Lower lobe of right lung (tissue), 2 donors: ENCODE results near the gene ANKS1B. TPM values are rescaled to one million over a fixed set of nuclear protein-coding genes. Genes with fewer than 3 reads are reported as not detected.

Source experiments
- ATAC-seq, 2 donors: fragments of 200-7000 bp; cut with Tn5 transposase; one replicate each; pipeline ENCODE4 v1.9.1; 2020 to 2022; ENCODE audit warnings: mild to moderate bottlenecking in 2 of 2, moderate library complexity in 2 of 2
- DNase-seq: peaks from one replicate; pipeline ENCODE4 v3.0.0-alpha.2; 2020
- H3K27ac ChIP-seq: fragments of 200-600 bp; one replicate; pipeline ENCODE4 v1.8.0; 2022
- H3K27me3 ChIP-seq: fragments of 200-600 bp; one replicate; pipeline ENCODE4 v1.8.0; 2022; ENCODE audit warnings: low read depth
- H3K36me3 ChIP-seq: fragments of 200-600 bp; one replicate; pipeline ENCODE4 v1.8.0; 2022; ENCODE audit warnings: mild to moderate bottlenecking
- H3K4me1 ChIP-seq: fragments of 200-600 bp; one replicate; pipeline ENCODE4 v1.8.0; 2022
- H3K4me3 ChIP-seq: fragments of 200-600 bp; one replicate; pipeline ENCODE4 v1.8.0; 2022; ENCODE audit warnings: mild to moderate bottlenecking
- H3K9me3 ChIP-seq: fragments of 200-600 bp; one replicate; pipeline ENCODE4 v1.8.0; 2022
- CTCF ChIP-seq: fragments of 200-600 bp; IDR thresholded peaks from one replicate; pipeline ENCODE4 v1.8.0; 2022; ENCODE audit warnings: antibody characterized with exemption, mild to moderate bottlenecking
- intact Hi-C: fragments of 100-400 bp; cut with DNase I; formaldehyde crosslinking; loops from one replicate; pipeline ENCODE4 v1.11.0; 2022
- total RNA-seq: library from RNA; stranded (reverse); fragmentation: NEBNext Ultra II Directional; extraction: Animal tissue kit (Norgen Biotek cat#: 25700); gene quantifications from one replicate; pipeline ENCODE4 v1.2.1, GENCODE V29; 2021
- donor health status: DM: no; HTN: yes; CAD: no; lungs with severe emphysema.

The ANKS1B gene
- total RNA-seq, 1 donor from 2014 or later = 4.0 TPM

- ATAC-seq (no peak), DNase-seq (no peak)
- Histone ChIP-seq H3K4me1 (no peaks in the 10 kb centered on the region), H3K9me3 (no peaks in the 10 kb centered on the region), H3K36me3 (no peaks in the 10 kb centered on the region), H3K27me3 (no peaks in the 10 kb centered on the region), H3K27ac (no peak overlapping the region), H3K4me3 (no peak overlapping the region)
- intact Hi-C loops = no loop called here
- no peak for TF ChIP-seq CTCF
Measured at GRCh38 chr12:98821232-98821631, 1163.5 kb downstream of the ANKS1B start.

DNA sequence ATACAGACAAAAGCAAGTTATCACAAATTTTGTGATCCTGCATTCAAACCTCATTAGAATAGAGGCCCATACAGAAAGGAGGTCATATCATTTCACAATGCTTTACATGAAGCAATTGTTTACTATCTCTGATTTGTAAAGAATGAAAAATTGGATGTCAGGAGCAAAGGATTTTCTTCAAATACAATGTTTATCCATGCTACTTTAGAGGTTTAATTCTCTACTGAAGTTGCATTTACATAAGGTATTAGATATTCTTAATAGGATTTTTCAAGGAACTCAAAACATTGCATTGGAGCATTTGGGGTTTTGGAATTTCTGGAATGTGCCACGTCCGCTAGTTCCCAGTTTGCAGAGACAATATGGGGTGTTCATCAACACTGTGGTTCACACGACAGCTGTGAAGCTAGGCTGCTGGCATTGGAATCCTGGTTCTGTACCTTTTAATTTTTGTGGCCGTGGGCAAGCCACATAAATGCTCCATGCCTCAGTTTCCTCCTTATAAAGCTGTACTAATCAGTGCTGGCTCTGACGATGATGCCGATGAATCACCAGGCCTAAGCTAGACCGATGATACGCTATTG, 1164.8 kb downstream of the ANKS1B start:
- TF ChIP-seq CTCF = no peak

GRCh38 chr12:98819071-98819470, 1165.7 kb downstream of the ANKS1B start:
- intact Hi-C loops = no loop called here
- Histone ChIP-seq H3K4me3 (no peak overlapping the region), H3K27ac (no peak overlapping the region), H3K4me1 (no peaks in the 10 kb centered on the region), H3K9me3 (no peaks in the 10 kb centered on the region), H3K27me3 (no peaks in the 10 kb centered on the region), H3K36me3 (no peaks in the 10 kb centered on the region)
- no peak for DNase-seq
- no peak for ATAC-seq
- TF ChIP-seq CTCF = no peak

More for the DNA sequence above, 1164.8 kb downstream of the ANKS1B start:
- Histone ChIP-seq H3K9me3 (no peaks in the 10 kb centered on the region), H3K27ac (no peak overlapping the region), H3K4me1 (no peaks in the 10 kb centered on the region), H3K27me3 (no peaks in the 10 kb centered on the region), H3K36me3 (no peaks in the 10 kb centered on the region), H3K4me3 (no peak overlapping the region)
- ATAC-seq (no peak), DNase-seq (no peak)
- intact Hi-C loops = no loop called here

DNA sequence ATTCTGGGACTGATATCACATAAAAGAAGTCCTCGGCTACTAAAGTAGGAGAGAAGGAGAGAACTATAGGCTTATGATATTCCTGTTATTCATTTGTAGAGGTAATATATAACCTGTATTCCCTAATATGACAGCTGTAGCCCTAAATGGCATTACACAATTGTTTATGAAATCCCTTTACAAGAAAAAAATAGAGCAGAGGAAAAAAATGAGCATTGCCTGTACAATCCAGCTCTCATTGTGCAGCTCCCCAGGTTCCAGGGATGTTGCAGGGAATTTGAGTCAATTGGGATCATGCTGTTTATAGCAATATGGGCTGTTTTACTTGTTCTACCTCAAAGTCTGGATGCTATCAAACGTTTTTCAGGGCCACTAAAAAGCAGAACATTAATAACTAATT, 1166.5 kb downstream of the ANKS1B start:
- DNase-seq = no peak
- H3K9me3 ChIP-seq = no peaks in the 10 kb centered on the region
- H3K4me1 ChIP-seq = no peaks in the 10 kb centered on the region
- H3K27me3 ChIP-seq = no peaks in the 10 kb centered on the region
- no peak for ATAC-seq
- no peaks in the 10 kb centered on the region for H3K36me3 ChIP-seq
- intact Hi-C loops = no loop called here
- no peak overlapping the region for H3K4me3 ChIP-seq
- no peak overlapping the region for H3K27ac ChIP-seq
- TF ChIP-seq CTCF = no peak

DNA sequence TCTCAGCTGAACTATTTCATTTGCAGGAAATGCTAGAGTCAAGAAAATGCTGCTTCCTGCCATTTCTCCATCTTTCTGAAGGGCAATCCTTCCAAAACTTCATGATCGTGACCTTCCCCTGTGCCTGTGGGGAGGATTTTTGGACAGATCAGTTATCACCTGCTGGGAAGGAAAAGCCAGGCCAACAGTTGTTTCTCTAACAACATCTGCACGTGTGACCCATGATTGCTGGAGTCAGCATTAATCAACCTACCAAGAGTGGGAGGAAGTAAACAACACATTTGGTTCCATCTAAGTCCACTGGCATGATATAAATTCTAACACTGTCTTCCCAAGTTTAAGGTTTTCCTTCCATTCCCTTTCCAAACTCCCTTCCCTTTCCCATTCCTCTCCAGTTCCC, 1167.0 kb downstream of the ANKS1B start:
- Histone ChIP-seq H3K4me3 (no peak overlapping the region), H3K9me3 (no peaks in the 10 kb centered on the region), H3K27me3 (no peaks in the 10 kb centered on the region), H3K27ac (no peak overlapping the region), H3K36me3 (no peaks in the 10 kb centered on the region), H3K4me1 (no peaks in the 10 kb centered on the region)
- no peak for DNase-seq
- no peak for TF ChIP-seq CTCF
- intact Hi-C loops = no loop called here
- ATAC-seq = no peak

DNA sequence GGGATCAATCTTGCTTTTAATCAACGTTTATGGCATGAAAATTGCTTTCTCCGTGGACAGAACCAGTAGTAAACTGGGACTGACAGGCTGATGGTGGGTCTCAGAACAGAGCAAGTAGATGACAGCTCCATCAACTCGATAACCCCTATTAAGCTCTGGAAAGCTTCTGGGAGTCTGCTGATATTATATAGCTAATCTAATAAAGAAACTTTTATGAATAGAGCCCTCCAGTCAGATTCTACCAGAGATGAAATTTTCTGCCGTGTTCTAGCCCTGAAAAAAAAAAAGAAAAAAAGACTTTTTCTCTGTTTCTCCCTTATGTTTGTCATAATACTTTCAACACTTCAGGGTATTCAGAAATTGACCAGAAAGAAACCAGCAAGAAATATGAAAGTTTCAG, 1168.0 kb downstream of the ANKS1B start:
- no peaks in the 10 kb centered on the region for H3K27me3 ChIP-seq
- H3K4me3 ChIP-seq = no peak overlapping the region
- no peak for DNase-seq
- no peaks in the 10 kb centered on the region for H3K4me1 ChIP-seq
- no peaks in the 10 kb centered on the region for H3K9me3 ChIP-seq
- TF ChIP-seq CTCF = no peak
- intact Hi-C loops = no loop called here
- no peaks in the 10 kb centered on the region for H3K36me3 ChIP-seq
- H3K27ac ChIP-seq = no peak overlapping the region
- no peak for ATAC-seq
